GM19035 (cell line): ENCODE measurements around the gene AMPD2.

Experiments
- ATAC-seq: cut with Tn5 transposase; IDR thresholded peaks from one replicate; pipeline ENCODE4 v1.9.1; 2021; ENCODE audit not compliant: unreplicated experiment

Gene AMPD2

DNA sequence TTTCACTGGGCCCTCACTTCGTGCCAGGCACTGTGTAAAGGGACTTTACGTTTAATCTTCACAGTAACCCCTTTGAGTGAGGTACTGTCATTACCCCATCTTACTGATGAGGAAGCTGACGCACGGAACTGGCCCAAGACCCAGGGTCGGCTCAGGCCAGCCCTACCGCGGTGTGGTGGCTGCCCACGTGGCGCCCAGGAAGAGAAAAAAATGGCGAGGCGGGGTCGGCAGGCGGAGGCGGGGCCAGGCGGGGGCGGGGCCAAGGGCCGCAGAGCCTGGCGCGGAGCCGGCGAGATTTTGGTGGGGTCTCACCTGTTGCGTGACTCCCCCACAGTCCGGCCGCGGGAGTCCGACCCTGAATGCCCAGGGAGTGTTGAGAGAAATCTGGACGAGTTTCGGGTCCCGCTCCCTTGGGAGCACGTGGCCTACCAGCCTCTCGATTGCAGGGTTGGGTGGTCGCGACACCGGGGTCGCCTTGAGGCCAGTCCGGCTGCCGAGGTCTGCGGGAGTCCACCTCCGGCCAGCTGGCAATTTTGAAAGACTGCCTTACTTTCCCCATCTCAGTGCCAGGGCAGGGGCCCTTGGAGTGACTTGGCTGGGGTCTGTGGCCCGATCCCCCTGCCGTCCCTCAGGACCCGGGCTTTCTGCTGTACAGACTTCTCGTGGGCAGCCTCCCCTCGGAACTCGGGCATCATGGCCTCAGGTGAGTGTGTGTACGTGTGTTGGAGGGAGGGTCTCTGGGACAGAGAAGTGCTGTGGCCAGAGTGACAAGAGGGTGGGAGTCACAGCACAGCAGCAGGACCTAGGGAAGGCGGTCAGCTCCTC is at the start of gene AMPD2, which contains the start of gene GNAT2:
Gene AMPD2 (plus strand): TSS at position 262 of the 825 bp plus-strand sequence. CDS start 1,339 bp downstream, outside the sequence.
Gene GNAT2 (minus strand): TSS at position 41 of the 825 bp plus-strand sequence. CDS start 6,746 bp downstream, outside the sequence.
- peak; percentile 57 for ATAC-seq

DNA sequence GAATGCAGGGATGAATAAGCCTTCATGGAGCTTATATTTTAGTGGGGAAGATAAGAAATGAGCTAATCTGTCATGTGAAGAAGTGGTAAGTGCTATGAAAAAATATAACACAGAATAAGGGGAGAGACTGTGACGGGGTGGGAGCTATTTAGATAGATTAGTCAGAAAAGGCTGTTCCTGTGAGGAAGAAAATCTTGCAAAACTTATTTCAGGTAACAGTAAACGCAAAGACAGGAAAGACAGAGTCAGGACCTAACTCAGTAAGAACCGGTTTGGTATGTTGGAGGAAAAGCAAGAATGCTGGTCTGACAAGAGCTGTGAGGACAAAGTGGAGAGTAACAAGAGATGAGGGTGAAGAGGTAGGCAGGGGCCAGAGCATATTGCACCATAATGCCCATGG is 49.2 kb upstream of the AMPD2 start:
- no peak for ATAC-seq

DNA sequence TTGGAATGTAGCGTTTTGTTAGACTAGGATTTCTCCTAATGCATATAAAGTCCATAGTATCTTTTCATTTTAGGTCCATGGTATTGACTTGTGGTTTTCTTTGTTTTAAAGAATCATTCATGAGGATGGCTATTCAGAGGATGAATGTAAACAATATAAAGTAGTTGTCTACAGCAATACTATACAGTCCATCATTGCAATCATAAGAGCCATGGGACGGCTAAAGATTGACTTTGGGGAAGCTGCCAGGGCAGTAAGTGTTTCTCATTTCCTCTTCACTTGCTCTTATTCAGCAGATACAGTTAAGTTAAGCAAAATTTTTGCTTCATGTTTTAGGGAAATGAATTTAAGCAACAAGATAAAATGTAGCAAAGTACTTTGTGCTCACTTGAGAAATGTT is 45.9 kb upstream of the AMPD2 start:
- ATAC-seq, result no peak

DNA sequence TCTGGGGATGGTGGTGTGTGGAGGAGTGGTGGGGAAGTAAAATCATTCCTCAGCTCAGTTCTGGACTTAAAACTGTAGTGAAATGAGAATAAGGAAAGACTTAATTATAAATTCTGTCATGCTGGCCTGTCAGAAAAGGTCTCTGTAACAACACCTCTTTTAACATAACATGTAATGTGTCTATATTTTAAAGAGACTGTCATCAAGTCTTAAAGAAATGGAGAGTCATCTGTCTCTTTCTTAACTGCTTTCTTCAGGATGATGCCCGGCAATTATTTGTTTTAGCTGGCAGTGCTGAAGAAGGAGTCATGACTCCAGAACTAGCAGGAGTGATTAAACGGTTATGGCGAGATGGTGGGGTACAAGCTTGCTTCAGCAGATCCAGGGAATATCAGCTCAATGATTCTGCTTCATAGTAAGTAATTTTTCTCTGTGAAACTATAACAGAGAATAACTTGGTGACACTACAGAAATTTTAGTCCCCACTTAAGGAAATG is 40.6 kb upstream of the AMPD2 start:
- ATAC-seq, result no peak

DNA sequence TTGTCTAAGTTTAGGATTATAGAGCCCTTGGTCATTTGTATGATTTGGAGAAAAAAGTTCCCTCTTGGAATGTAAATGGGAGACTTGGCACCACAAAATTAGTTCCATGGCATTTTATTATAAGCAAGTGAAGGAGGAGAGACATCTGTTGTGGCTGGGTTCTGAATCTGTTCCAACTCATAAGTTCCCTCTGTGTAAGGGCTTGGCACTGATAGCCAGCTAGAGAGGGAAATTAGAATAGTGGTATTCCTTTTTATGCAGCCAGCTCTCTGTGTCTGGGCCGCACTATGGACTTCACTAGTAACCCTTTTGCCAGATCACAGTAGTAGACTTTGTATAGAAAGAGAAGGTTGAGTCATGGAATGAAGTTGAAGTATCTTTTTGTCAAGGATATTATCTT is 40.1 kb upstream of the AMPD2 start:
- no peak for ATAC-seq

- ATAC-seq, result no peak
These were observed 37.6 kb upstream of the AMPD2 start for GRCh38 chr1:109582021-109582420.

- ATAC-seq, result no peak
These were observed 34.9 kb upstream of the AMPD2 start for GRCh38 chr1:109584766-109585165.

GRCh38 chr1:109586055-109586454 is 33.6 kb upstream of the AMPD2 start:
- ATAC-seq, result no peak

GRCh38 chr1:109589177-109589576 is 30.5 kb upstream of the AMPD2 start:
- ATAC-seq, result no peak

GRCh38 chr1:109589679-109590078 is 30.0 kb upstream of the AMPD2 start:
- no peak for ATAC-seq

- ATAC-seq, result no peak
These were observed 26.7 kb upstream of the AMPD2 start for GRCh38 chr1:109592916-109593315.

DNA sequence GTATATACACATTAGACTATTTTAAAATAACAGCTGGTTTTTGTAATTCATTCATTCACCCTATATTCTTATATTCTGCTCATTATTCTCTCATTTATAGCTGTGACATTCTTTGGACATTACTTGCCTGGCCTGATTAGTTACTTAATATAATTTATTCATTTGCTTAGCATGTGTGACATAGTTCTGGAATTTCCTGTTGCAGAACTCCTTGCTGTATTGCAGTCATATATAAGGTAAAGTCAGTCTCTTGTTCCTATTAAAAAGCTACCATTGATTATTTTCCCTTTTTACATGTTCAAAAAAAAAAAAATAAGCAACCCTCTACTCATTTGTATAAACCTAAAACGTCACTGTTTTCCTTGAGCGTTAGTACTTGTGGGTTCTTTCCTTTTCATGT is 24.1 kb upstream of the AMPD2 start:
- ATAC-seq, result no peak

GRCh38 chr1:109598156-109598555 is 21.5 kb upstream of the AMPD2 start:
- ATAC-seq, result no peak

DNA sequence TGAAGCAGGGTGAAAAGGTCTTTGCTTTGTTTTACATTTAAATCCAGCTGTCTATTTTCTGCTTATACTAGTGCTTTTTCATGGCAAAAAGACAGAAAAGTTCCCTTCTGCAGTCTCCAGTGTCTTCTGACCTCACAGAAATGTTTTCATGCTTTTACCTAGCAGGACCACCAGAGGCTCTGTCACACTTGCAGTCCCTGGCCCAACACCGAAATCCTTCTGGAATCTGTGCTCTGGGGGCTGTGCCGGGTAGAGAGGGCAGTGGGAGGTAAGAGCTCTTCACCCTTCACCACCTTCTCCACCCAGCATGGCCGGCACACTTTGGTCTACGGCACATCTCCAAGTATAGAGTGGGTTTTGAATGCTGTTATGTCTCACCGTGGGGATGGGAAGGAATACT is 21.0 kb upstream of the AMPD2 start:
- no peak for ATAC-seq

DNA sequence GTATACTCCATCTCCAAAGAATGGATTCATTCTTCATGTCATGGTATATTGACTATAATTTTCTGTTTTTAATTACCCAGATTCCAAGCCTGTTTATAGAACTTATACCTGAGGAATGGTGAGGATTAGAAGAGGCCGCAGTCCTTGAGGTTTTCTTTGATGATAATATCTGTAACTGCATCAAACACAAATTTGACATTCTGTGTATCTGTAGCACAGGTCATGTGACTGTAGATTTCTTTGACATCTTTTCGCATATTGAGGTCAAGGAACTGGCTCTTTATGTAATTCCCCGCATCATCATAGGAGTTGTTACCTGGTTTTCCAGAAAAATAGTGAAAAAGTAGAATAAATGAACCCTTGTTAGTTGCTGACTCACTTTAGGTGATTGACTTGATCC is 16.4 kb upstream of the AMPD2 start:
- no peak for ATAC-seq

- no peak for ATAC-seq
These were observed 14.3 kb upstream of the AMPD2 start for GRCh38 chr1:109605381-109605780.

DNA sequence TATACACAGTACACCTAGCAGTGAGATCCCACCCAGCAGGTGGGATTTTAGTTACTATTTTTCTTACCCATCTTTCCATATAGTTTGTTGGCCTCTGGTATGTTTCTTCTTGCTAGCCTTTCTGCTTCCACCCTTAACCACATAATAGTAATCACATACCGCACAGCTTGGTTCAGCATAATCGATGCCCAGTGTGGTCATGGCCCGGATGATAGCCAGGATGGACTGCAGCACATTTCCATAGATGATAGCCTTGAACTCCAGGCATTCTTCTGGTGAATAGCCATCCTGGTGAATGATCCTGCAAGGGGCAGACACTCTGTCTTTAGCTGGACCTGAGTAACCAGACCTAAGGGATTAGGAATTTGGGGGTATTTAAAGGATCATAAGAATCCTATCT is 9.8 kb upstream of the AMPD2 start:
- no peak for ATAC-seq

- no peak for ATAC-seq
These were observed 8.9 kb upstream of the AMPD2 start for GRCh38 chr1:109610609-109611307.

GRCh38 chr1:109611308-109611990 is 8.2 kb upstream of the AMPD2 start:
- ATAC-seq, result no peak

- ATAC-seq, result no peak
These were observed 6.1 kb upstream of the AMPD2 start for GRCh38 chr1:109613361-109614147.

- no peak for ATAC-seq
These were observed 3.8 kb upstream of the AMPD2 start for GRCh38 chr1:109615879-109616278.
